Measurements from ENCODE around the gene TK1. TPM values are rescaled to one million over a fixed set of nuclear protein-coding genes. Genes with fewer than 3 reads are reported as not detected.
"Not testable (repeated sequence)": the region's sequence is repeated elsewhere in the genome, so short reads cannot be mapped to it uniquely, and the experiment has no call there.

The TK1 gene
- total RNA-seq, 4 donors from 2014 or later = 1.4 to 10.6 (median 3.1) TPM

DNA sequence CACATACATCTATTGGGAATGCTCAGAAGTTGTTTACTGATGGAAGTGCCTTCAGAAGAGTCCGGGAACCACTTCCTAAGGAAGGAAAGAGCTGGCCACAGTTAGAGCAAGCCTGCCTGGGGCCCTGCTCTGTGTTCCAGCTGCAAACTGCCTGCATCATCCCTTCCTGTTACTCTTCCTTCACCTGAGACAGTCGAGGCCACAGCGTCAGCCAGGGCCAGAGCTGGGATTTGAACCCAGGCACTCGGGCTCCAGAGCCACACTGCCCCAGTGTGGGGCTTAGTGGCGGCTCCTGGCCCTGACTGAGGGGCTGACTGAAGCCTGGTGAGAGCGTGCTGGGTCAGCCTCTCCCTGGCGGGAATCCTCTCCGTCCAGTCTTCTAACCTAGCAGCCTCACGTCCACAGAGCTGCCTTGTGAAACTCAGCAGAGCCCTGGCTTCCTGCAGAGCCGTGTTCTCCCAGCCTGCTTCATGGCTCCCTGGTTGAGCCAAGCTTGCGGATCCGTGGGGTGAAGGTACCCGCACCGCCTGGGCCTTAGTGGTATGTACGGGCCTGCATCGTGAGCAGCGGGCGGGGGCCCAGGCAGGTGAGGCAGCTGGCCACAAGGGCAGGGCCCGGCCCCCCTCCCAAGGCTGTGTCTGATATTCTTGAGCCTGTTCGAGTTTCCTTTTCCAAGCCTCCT, 45.3 kb downstream of the TK1 start:
- DNase-seq (ENCODE audit: low spot score) (no peak), ATAC-seq (ENCODE audit: low FRiP score) (no peak)
- TF ChIP-seq, protein P1, sequence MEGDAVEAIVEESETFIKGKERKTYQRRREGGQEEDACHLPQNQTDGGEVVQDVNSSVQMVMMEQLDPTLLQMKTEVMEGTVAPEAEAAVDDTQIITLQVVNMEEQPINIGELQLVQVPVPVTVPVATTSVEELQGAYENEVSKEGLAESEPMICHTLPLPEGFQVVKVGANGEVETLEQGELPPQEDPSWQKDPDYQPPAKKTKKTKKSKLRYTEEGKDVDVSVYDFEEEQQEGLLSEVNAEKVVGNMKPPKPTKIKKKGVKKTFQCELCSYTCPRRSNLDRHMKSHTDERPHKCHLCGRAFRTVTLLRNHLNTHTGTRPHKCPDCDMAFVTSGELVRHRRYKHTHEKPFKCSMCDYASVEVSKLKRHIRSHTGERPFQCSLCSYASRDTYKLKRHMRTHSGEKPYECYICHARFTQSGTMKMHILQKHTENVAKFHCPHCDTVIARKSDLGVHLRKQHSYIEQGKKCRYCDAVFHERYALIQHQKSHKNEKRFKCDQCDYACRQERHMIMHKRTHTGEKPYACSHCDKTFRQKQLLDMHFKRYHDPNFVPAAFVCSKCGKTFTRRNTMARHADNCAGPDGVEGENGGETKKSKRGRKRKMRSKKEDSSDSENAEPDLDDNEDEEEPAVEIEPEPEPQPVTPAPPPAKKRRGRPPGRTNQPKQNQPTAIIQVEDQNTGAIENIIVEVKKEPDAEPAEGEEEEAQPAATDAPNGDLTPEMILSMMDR (IDR thresholded peaks at IDR 0.05) = no peak

DNA sequence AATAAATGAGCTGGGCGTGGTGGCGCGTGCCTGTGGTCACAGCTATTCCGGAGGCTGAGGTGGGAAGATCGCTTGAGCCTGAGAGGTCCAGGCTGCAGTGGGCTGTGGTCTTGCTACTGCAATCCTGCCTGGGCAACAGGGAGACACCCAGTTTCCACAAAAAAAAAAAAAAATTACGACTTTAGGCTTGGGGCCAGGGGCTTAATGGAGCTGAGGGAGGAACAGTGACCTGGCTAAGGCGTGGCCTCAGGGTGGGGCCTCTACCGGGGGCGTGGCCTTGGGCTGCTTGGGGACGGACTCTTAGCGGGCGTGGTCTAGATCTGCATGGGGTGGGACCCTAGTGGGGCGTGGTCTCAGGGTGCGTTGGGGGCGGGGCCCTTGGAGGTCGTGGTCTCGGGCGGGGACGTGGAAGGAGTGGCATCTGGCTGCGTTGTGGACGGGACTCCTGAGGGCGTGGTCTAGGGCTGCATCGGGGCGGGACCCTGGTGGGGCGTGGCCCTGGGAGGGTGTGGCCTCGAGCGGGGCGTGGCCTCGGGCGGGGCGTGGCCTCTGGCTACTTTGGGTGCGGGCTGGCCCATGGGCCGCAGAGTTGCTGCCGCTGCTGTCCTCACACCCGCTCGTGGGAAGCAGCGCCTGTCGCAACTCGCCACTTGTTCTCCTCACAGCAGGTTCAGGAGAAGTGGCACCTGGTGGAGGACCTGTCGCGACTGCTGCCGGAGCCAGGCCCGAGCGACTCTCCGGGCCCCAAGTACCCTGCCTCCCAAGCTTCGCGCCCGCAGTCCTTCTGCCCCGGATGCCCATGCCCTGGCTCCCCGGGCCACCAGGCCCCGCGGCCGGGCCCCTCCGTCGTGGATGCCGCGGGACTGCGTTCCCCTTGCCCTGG, 46.4 kb downstream of the TK1 start:
- peak; percentile 73 for DNase-seq (ENCODE audit: low spot score)
- TF ChIP-seq, protein P1 (IDR thresholded peaks at IDR 0.05) = no peak
- peak; percentile 79 for ATAC-seq (ENCODE audit: low FRiP score)

DNA sequence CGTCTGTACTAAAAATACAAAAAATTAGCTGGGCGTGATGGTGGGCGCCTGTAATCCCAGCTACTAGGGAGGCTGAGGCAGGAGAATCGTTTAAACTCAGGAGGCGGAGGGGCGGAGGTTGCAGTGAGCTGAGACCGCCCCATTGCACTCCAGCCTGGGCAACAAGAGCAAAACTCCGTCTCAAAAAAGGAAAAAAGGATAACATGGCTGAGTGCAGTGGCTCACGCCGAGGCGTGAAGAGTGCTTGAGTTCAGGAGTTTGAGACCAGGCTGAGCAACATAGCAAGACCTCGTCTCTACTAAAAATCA, 47.0 kb downstream of the TK1 start:
- not testable (repeated sequence) for DNase-seq (ENCODE audit: low spot score); ATAC-seq (ENCODE audit: low FRiP score)

DNA sequence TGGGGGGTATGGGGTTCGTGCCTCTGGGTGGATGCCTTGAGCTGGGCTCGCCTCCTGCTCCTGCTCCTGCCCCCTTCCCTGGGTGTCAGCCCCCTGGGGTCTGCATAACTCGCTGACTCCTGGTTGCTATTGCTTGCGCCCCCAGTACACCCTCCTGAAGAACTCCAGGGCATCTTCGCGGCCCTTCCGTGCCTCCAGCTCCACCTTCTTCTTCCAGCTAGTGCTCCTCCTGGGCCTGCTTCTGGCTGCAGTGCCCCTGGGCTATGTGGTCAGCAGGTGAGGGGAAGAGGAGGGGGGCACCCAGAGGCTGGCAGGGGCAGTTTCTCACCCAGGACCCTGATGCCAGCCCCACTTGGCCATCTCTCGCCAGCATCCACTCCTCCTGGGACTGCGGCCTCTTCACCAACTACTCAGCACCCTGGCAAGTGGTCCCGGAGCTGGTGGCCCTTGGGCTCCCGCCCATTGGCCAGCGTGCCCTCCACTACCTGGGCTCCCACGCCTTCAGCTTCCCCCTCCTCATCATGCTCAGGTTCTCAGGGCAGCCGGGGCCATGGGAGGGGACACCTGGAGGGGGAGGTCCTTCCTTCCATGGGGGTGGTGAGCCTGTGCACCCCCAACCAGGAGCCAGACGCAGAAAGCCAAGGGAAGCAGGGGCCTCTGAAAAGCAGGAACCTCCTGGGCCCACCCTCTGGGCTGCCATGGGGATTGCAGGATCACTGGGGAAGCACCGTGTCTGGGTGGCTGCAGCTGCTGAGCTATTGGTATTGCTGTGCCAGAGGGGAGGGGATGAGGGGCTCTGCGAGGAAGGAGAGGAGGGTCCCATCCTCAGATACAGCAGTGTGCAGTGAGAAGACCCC, 48.4 kb downstream of the TK1 start:
- TF ChIP-seq, protein P1 (IDR thresholded peaks at IDR 0.05) = no peak
- no peak for ATAC-seq (ENCODE audit: low FRiP score)
- no peak for DNase-seq (ENCODE audit: low spot score)

DNA sequence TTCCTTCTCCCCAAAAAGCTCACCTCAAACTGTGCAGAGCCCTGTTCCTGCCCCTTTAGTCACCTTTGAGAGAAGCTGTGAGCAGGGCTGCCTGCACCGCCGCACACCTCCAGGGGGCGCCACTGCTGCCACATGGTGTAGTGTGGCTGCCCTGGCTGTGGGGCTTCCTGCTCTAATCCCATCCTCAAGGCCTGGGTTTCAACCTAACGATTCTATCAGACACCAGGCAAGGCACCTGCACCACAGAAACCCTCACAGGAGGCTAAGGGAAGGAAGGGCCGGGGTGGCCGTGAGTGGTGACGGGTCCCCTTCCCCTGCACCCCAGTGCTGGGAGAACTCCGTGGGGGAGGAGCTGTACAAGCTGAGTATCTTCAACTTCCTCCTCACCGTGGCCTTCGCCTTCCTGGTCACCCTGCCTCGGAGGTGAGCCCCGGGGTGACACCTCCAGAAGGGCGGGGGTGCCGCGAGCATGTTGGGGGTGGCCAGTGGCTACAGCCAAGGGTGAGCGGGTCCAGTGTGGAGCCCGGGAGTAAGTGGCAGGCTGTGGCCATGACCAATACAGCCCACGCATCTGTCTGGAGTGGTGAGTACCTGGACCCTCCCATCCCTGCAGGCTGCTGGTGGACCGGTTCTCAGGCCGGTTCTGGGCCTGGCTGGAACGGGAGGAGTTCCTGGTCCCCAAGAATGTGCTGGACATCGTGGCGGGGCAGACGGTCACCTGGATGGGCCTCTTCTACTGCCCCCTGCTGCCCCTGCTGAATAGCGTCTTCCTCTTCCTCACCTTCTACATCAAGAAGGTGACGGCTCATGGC, 49.3 kb downstream of the TK1 start:
- no peak for ATAC-seq (ENCODE audit: low FRiP score)
- DNase-seq (ENCODE audit: low spot score) = no peak
- TF ChIP-seq, protein P1 (IDR thresholded peaks at IDR 0.05) = no peak

DNA sequence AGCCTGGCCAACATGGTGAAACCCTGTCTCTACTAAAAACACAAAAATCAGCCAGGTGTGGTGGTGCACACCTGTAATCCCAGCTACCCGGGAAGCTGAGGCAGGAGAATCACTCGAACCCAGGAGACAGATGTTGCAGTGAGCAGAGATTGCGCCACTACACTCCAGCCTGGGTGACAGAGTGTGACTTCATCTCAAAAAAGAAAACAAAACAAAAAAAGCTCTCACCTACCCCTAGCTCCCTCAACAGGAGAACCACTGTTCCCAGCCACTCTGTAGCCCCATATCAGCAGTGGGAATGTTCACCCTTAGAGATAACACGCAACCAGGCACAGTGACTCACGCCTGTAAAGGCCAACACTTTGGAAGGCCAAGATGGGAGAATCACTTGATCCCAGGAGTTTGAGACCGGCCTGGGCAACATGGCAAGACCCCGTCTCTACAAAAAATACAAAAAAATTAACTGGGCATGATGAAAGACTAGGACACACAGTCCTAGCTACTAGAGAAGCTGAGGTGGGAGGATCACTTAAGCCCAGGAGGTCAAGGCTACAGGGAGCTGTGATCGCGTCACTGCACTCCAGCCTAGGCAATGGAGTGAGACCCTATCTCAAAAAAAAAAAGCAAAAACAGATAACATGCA, 50.9 kb downstream of the TK1 start:
- DNase-seq (ENCODE audit: low spot score) (no peak), ATAC-seq (ENCODE audit: low FRiP score) (no peak)
- TF ChIP-seq, protein P1 (IDR thresholded peaks at IDR 0.05) = no peak
